GM18520 (cell line): ENCODE results near the gene CTIF.
"Not testable (repeated sequence)": the region's sequence is repeated elsewhere in the genome, so short reads cannot be mapped to it uniquely, and the experiment has no call there.

Experiments
- ATAC-seq: cut with Tn5 transposase; IDR thresholded peaks from one replicate; pipeline ENCODE4 v1.9.1; 2021; ENCODE audit not compliant: unreplicated experiment

The CTIF gene

GRCh38 chr18:48811401-48811800, 272.6 kb downstream of the CTIF start:
- no peak for ATAC-seq

- ATAC-seq = not testable (repeated sequence)
These were observed 273.2 kb downstream of the CTIF start for GRCh38 chr18:48811977-48812451.

GRCh38 chr18:48813321-48813720, 274.5 kb downstream of the CTIF start:
- no peak for ATAC-seq

- ATAC-seq = no peak
These were observed 275.1 kb downstream of the CTIF start for GRCh38 chr18:48813833-48814489.

- no peak for ATAC-seq
These were observed 275.8 kb downstream of the CTIF start for GRCh38 chr18:48814490-48815178.

- no peak for ATAC-seq
These were observed 276.3 kb downstream of the CTIF start for GRCh38 chr18:48815179-48815515.

GRCh38 chr18:48815581-48816324, 276.9 kb downstream of the CTIF start:
- ATAC-seq = no peak

- ATAC-seq = no peak
These were observed 277.7 kb downstream of the CTIF start for GRCh38 chr18:48816554-48816953.

- ATAC-seq = no peak
These were observed 278.2 kb downstream of the CTIF start for GRCh38 chr18:48817021-48817461.

- no peak for ATAC-seq
These were observed 279.8 kb downstream of the CTIF start for GRCh38 chr18:48818329-48819254.

GRCh38 chr18:48819276-48819675, 280.4 kb downstream of the CTIF start:
- ATAC-seq = no peak

GRCh38 chr18:48819781-48820482, 281.1 kb downstream of the CTIF start:
- no peak for ATAC-seq

GRCh38 chr18:48820483-48821250, 281.8 kb downstream of the CTIF start:
- ATAC-seq = peak; percentile 91

GRCh38 chr18:48821251-48821590, 282.4 kb downstream of the CTIF start:
- no peak for ATAC-seq

- ATAC-seq = no peak
These were observed 283.0 kb downstream of the CTIF start for GRCh38 chr18:48821845-48822244.

- no peak for ATAC-seq
These were observed 285.6 kb downstream of the CTIF start for GRCh38 chr18:48824231-48824970.

GRCh38 chr18:48825101-48825745, 286.4 kb downstream of the CTIF start:
- ATAC-seq = no peak

- no peak for ATAC-seq
These were observed 287.4 kb downstream of the CTIF start for GRCh38 chr18:48826271-48826670.
